ENCODE results near the gene PPFIA4. TPM values are rescaled to one million over a fixed set of nuclear protein-coding genes. Genes with fewer than 3 reads are reported as not detected.

PPFIA4 gene
- total RNA-seq, 6 experiments from 2014 or later = 0.37 to 1.3 (median 0.58) TPM

GRCh38 chr1:203116091-203116820 is 90.0 kb downstream of the PPFIA4 start:
- H3K4me3 Mint-ChIP-seq = no peak overlapping the region
- TF ChIP-seq CTCF (IDR thresholded peaks at IDR 0.05) = no peak
- peaks cover 38% of the 10 kb centered on the region for H3K27me3 Mint-ChIP-seq (ENCODE audit: insufficient read depth)
- no peaks in the 10 kb centered on the region for H3K9me3 Mint-ChIP-seq
- DNase-seq = no peak
- no peaks in the 10 kb centered on the region for H3K36me3 Mint-ChIP-seq (ENCODE audit: low read depth)
- no peaks in the 10 kb centered on the region for H3K4me1 Mint-ChIP-seq (ENCODE audit: low read depth)
- no peak overlapping the region for H3K27ac Mint-ChIP-seq

GRCh38 chr1:203117611-203118575 is 91.6 kb downstream of the PPFIA4 start:
- peaks cover 39% of the 10 kb centered on the region for H3K27me3 Mint-ChIP-seq (ENCODE audit: insufficient read depth)

GRCh38 chr1:203120325-203121153 is 94.2 kb downstream of the PPFIA4 start:
- H3K9me3 Mint-ChIP-seq = no peaks in the 10 kb centered on the region
- no peak for TF ChIP-seq CTCF (IDR thresholded peaks at IDR 0.05)
- H3K4me3 Mint-ChIP-seq = no peak overlapping the region
- DNase-seq = no peak
- H3K27me3 Mint-ChIP-seq (ENCODE audit: insufficient read depth) = peaks cover 43% of the 10 kb centered on the region
- H3K4me1 Mint-ChIP-seq (ENCODE audit: low read depth) = peaks cover 10% of the 10 kb centered on the region
- no peaks in the 10 kb centered on the region for H3K36me3 Mint-ChIP-seq (ENCODE audit: low read depth)
- no peak overlapping the region for H3K27ac Mint-ChIP-seq

More at GRCh38 chr1:203117611-203118575, 91.6 kb downstream of the PPFIA4 start:
- no peak overlapping the region for H3K4me3 Mint-ChIP-seq
- no peaks in the 10 kb centered on the region for H3K9me3 Mint-ChIP-seq
- peak; percentile 45 for DNase-seq
- H3K36me3 Mint-ChIP-seq (ENCODE audit: low read depth) = no peaks in the 10 kb centered on the region
- H3K27ac Mint-ChIP-seq = no peak overlapping the region
- H3K4me1 Mint-ChIP-seq (ENCODE audit: low read depth) = no peaks in the 10 kb centered on the region
- TF ChIP-seq CTCF (IDR thresholded peaks at IDR 0.05) = peak; percentile 87

GRCh38 chr1:203121186-203122015 is 95.1 kb downstream of the PPFIA4 start:
- H3K4me3 Mint-ChIP-seq = no peak overlapping the region
- H3K27ac Mint-ChIP-seq = no peak overlapping the region
- no peak for DNase-seq
- H3K27me3 Mint-ChIP-seq (ENCODE audit: insufficient read depth) = peaks cover 41% of the 10 kb centered on the region
- H3K36me3 Mint-ChIP-seq (ENCODE audit: low read depth) = no peaks in the 10 kb centered on the region
- TF ChIP-seq CTCF (IDR thresholded peaks at IDR 0.05) = no peak
- H3K9me3 Mint-ChIP-seq = no peaks in the 10 kb centered on the region
- H3K4me1 Mint-ChIP-seq (ENCODE audit: low read depth) = peaks cover 19% of the 10 kb centered on the region

All from HFFc6 (cell line).